ENCODE results near the gene KIF19. TPM values are rescaled to one million over a fixed set of nuclear protein-coding genes. Genes with fewer than 3 reads are reported as not detected.

Gene KIF19
- total RNA-seq, 2 donors from 2014 or later, result 0.56 to 0.95 TPM

- H3K4me3 ChIP-seq, result no peak overlapping the region
- no peaks in the 10 kb centered on the region for H3K36me3 ChIP-seq
- ATAC-seq (ENCODE audit: insufficient number of reproducible peaks, low FRiP score, low read depth) (no peak), DNase-seq (ENCODE audit: low spot score) (no peak)
- H3K27me3 ChIP-seq (replicated peaks; ENCODE audit: insufficient read depth), result no peaks in the 10 kb centered on the region
- no peak overlapping the region for H3K27ac ChIP-seq
- H3K4me1 ChIP-seq (ENCODE audit: control insufficient read depth in 1 of 2, low read depth in 2 of 2), result no peaks in the 10 kb centered on the region
- no peaks in the 10 kb centered on the region for H3K9me3 ChIP-seq
- TF ChIP-seq CTCF (IDR thresholded peaks at IDR 0.05), result no peak
Measured at GRCh38 chr17:74334393-74335039, 8.5 kb downstream of the KIF19 start.

GRCh38 chr17:74335529-74336062 is 9.6 kb downstream of the KIF19 start:
- Histone ChIP-seq H3K36me3 (no peaks in the 10 kb centered on the region), H3K27ac (no peak overlapping the region), H3K4me1 (ENCODE audit: control insufficient read depth in 1 of 2, low read depth in 2 of 2) (no peaks in the 10 kb centered on the region), H3K27me3 (replicated peaks; ENCODE audit: insufficient read depth) (no peaks in the 10 kb centered on the region), H3K4me3 (no peak overlapping the region), H3K9me3 (no peaks in the 10 kb centered on the region)
- ATAC-seq (ENCODE audit: insufficient number of reproducible peaks, low FRiP score, low read depth), result no peak
- no peak for DNase-seq (ENCODE audit: low spot score)
- no peak for TF ChIP-seq CTCF (IDR thresholded peaks at IDR 0.05)

GRCh38 chr17:74336307-74336706 is 10.3 kb downstream of the KIF19 start:
- DNase-seq (ENCODE audit: low spot score) (no peak), ATAC-seq (ENCODE audit: insufficient number of reproducible peaks, low FRiP score, low read depth) (no peak)
- no peak for TF ChIP-seq CTCF (IDR thresholded peaks at IDR 0.05)
- no peaks in the 10 kb centered on the region for H3K9me3 ChIP-seq
- no peaks in the 10 kb centered on the region for H3K4me1 ChIP-seq (ENCODE audit: control insufficient read depth in 1 of 2, low read depth in 2 of 2)
- no peak overlapping the region for H3K4me3 ChIP-seq
- no peaks in the 10 kb centered on the region for H3K36me3 ChIP-seq
- no peaks in the 10 kb centered on the region for H3K27me3 ChIP-seq (replicated peaks; ENCODE audit: insufficient read depth)
- H3K27ac ChIP-seq, result no peak overlapping the region

- Histone ChIP-seq H3K27ac (no peak overlapping the region), H3K36me3 (no peaks in the 10 kb centered on the region), H3K4me1 (ENCODE audit: control insufficient read depth in 1 of 2, low read depth in 2 of 2) (no peaks in the 10 kb centered on the region), H3K4me3 (no peak overlapping the region), H3K9me3 (no peaks in the 10 kb centered on the region), H3K27me3 (replicated peaks; ENCODE audit: insufficient read depth) (no peaks in the 10 kb centered on the region)
- TF ChIP-seq CTCF (IDR thresholded peaks at IDR 0.05), result no peak
- DNase-seq (ENCODE audit: low spot score), result no peak
- ATAC-seq (ENCODE audit: insufficient number of reproducible peaks, low FRiP score, low read depth), result no peak
Measured at GRCh38 chr17:74337834-74338500, 11.9 kb downstream of the KIF19 start.

GRCh38 chr17:74339537-74340195 is 13.6 kb downstream of the KIF19 start:
- no peaks in the 10 kb centered on the region for H3K9me3 ChIP-seq
- no peaks in the 10 kb centered on the region for H3K4me1 ChIP-seq (ENCODE audit: control insufficient read depth in 1 of 2, low read depth in 2 of 2)
- no peak overlapping the region for H3K4me3 ChIP-seq
- DNase-seq (ENCODE audit: low spot score) (no peak), ATAC-seq (ENCODE audit: insufficient number of reproducible peaks, low FRiP score, low read depth) (no peak)
- TF ChIP-seq CTCF (IDR thresholded peaks at IDR 0.05), result no peak
- no peak overlapping the region for H3K27ac ChIP-seq
- no peaks in the 10 kb centered on the region for H3K27me3 ChIP-seq (replicated peaks; ENCODE audit: insufficient read depth)
- no peaks in the 10 kb centered on the region for H3K36me3 ChIP-seq

All from thoracic aorta (tissue), 2 donors.